RWPE2 (cell line): ENCODE data around the gene LCE1A.
A peak's percentile ranks its signal among the peaks of the same experiment; 100 is the strongest.

Experiments used
- ATAC-seq: fragments of 200-7000 bp; cut with Tn5 transposase; 3 replicates; pipeline ENCODE4 v1.9.1; 2021; ENCODE audit warnings: low read depth
- DNase-seq: peaks from one replicate; pipeline ENCODE4 v3.0.0-alpha.2; 2020; ENCODE audit warnings: low spot score
- H3K27ac ChIP-seq: fragments of 450-650 bp; 2 replicates; pipeline ENCODE4 v1.5.1; 2017; ENCODE audit warnings: mild to moderate bottlenecking; ENCODE audit not compliant: poor library complexity, severe bottlenecking
- H3K27me3 ChIP-seq: fragments of 250-450 bp; sonication (Bioruptor Pico); 2 replicates; pipeline ENCODE4 v1.5.1; 2021; ENCODE audit warnings: mild to moderate bottlenecking, moderate library complexity; ENCODE audit not compliant: insufficient read depth, poor library complexity, severe bottlenecking
- H3K36me3 ChIP-seq: fragments of 250-450 bp; sonication (Bioruptor Pico); 2 replicates; pipeline ENCODE4 v1.5.1; 2020; ENCODE audit warnings: low read depth, mild to moderate bottlenecking, moderate library complexity
- H3K4me1 ChIP-seq: fragments of 250-450 bp; sonication (Bioruptor Pico); 2 replicates; pipeline ENCODE4 v1.5.1; 2021; ENCODE audit warnings: mild to moderate bottlenecking, moderate library complexity; ENCODE audit not compliant: insufficient read depth, poor library complexity, severe bottlenecking
- H3K4me3 ChIP-seq: fragments of 250-450 bp; sonication (Bioruptor Pico); 2 replicates; pipeline ENCODE4 v1.5.1; 2021; ENCODE audit warnings: mild to moderate bottlenecking, moderate library complexity; ENCODE audit not compliant: severe bottlenecking
- H3K9me3 ChIP-seq: fragments of 250-450 bp; sonication (Bioruptor Pico); 2 replicates; pipeline ENCODE4 v1.5.1; 2021; ENCODE audit warnings: mild to moderate bottlenecking, moderate library complexity; ENCODE audit not compliant: severe bottlenecking
- CTCF ChIP-seq: fragments of 450-650 bp; IDR thresholded peaks from one replicate; pipeline ENCODE4 v1.5.1; 2017; ENCODE audit warnings: mild to moderate bottlenecking, moderate library complexity; ENCODE audit not compliant: poor library complexity, severe bottlenecking

Gene LCE1A

GRCh38 chr1:152796421-152796820 lies 30.9 kb upstream of the LCE1A start, which contains the start of gene LCE1D:
TSS of gene LCE1D (plus strand) at chr1:152796721. CDS start at chr1:152797795, 1,074 bp downstream.
- no peak within 1 kb of the TSS for H3K27ac ChIP-seq
- ATAC-seq (no peak), DNase-seq (no peak)
- H3K27me3 ChIP-seq, result no peaks in the 10 kb centered on the region
- no peaks in the 10 kb centered on the region for H3K9me3 ChIP-seq
- no peak within 1 kb of the TSS for H3K4me3 ChIP-seq
- no peaks in the 10 kb centered on the region for H3K36me3 ChIP-seq
- no peaks in the 10 kb centered on the region for H3K4me1 ChIP-seq
- no peak for TF ChIP-seq CTCF

DNA sequence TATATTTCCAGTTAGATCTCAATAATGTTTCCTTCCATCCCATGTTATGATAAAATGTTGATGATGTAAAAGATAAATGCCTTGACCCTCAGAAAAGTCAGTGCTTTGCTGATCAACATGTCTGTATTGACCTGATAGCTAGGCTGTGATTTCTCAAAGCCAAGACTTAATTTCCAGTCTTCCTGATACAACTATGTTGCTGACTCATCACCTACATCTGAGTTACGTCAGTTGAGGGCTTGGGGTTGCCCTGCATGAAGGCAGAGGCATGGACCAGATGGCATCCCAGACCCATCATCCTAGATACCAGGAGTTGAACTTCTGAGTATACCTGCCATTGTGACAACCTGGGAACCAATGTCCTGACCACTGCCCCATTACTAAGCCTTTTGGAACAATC lies 25.9 kb upstream of the LCE1A start:
- Histone ChIP-seq H3K36me3 (no peaks in the 10 kb centered on the region), H3K4me3 (no peak overlapping the region), H3K9me3 (no peaks in the 10 kb centered on the region), H3K27ac (no peak overlapping the region), H3K4me1 (no peaks in the 10 kb centered on the region), H3K27me3 (no peaks in the 10 kb centered on the region)
- ATAC-seq, result no peak
- no peak for DNase-seq
- no peak for TF ChIP-seq CTCF

- TF ChIP-seq CTCF, result no peak
- no peaks in the 10 kb centered on the region for H3K9me3 ChIP-seq
- ATAC-seq, result peak; percentile 35; the same call in 1 of the 3 replicates
Measured at GRCh38 chr1:152806576-152806975, 20.7 kb upstream of the LCE1A start, which contains the start of gene LCE1C. TSS of gene LCE1C (minus strand) at chr1:152806651. CDS start at chr1:152805478, 1,173 bp downstream.

DNA sequence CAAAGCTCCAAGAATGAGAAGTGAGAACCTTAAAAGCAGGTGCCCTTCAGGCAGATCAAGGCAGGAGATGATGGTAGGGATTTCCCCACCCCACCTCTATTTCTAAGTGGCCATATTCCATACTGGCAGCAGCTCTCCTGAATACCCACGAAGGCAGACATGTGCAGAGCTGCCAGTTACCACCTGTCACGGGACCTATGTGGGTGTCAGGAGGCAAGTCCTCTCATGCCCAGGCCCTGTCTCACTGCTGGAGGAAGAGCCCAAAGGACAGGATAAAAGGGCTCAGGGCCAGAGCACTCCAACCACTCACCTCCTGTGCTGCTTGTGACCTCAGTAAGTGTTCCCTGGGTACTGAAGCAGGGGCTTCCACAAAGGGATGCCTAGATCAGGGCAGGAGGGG lies 16.2 kb upstream of the LCE1A start:
- peak; percentile 51; the same call in 2 of the 3 replicates for ATAC-seq
- H3K9me3 ChIP-seq, result no peaks in the 10 kb centered on the region
- no peak overlapping the region for H3K27ac ChIP-seq
- TF ChIP-seq CTCF, result no peak
- no peaks in the 10 kb centered on the region for H3K27me3 ChIP-seq
- H3K4me3 ChIP-seq, result no peak overlapping the region
- no peaks in the 10 kb centered on the region for H3K36me3 ChIP-seq
- no peak for DNase-seq
- no peaks in the 10 kb centered on the region for H3K4me1 ChIP-seq

More at GRCh38 chr1:152806576-152806975, 20.7 kb upstream of the LCE1A start, which contains the start of gene LCE1C:
- Histone ChIP-seq H3K4me1 (no peaks in the 10 kb centered on the region), H3K27ac (no peak within 1 kb of the TSS), H3K36me3 (no peaks in the 10 kb centered on the region), H3K27me3 (no peaks in the 10 kb centered on the region), H3K4me3 (no peak within 1 kb of the TSS)
- DNase-seq, result no peak

GRCh38 chr1:152811671-152812070 lies 15.6 kb upstream of the LCE1A start, which contains the start of gene LCE1B:
TSS of gene LCE1B (plus strand) at chr1:152811971. CDS start at chr1:152812447, 476 bp downstream.
- DNase-seq (no peak), ATAC-seq (no peak)
- H3K9me3 ChIP-seq, result no peaks in the 10 kb centered on the region
- no peaks in the 10 kb centered on the region for H3K27me3 ChIP-seq
- H3K27ac ChIP-seq, result no peak within 1 kb of the TSS
- H3K36me3 ChIP-seq, result no peaks in the 10 kb centered on the region
- TF ChIP-seq CTCF, result no peak
- no peak within 1 kb of the TSS for H3K4me3 ChIP-seq
- no peaks in the 10 kb centered on the region for H3K4me1 ChIP-seq
